NCI-H2171 (cell line): Measurements from ENCODE around the gene TENT5C.

ENCODE experiments used
- DNase-seq: peaks from one replicate; lab custom pipeline; 2025; lab: John Stamatoyannopoulos, UW

The TENT5C gene

GRCh38 chr1:117613969-117614729, 8.3 kb downstream of the TENT5C start:
- no peak for DNase-seq

GRCh38 chr1:117615474-117615873, 9.6 kb downstream of the TENT5C start:
- no peak for DNase-seq

DNA sequence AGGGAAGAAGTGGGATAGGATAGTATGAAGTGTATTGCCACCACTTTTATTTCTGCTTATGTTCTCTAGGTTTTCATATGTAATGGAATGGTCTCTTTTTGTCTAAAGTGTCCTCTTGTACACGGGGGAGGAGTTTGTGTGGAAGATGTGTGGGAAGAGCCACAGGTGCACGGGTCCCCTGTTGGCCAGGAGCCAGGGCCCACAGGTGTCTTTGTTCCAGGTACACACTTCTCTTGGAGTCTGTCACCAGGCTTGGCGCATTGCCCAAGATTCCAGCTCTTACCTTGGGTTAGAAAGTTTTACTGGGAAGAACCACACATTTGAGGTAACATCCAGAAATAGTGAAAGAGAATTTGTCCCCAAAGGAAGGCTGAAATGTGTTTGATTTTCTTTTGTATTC, 10.5 kb downstream of the TENT5C start:
- no peak for DNase-seq

DNA sequence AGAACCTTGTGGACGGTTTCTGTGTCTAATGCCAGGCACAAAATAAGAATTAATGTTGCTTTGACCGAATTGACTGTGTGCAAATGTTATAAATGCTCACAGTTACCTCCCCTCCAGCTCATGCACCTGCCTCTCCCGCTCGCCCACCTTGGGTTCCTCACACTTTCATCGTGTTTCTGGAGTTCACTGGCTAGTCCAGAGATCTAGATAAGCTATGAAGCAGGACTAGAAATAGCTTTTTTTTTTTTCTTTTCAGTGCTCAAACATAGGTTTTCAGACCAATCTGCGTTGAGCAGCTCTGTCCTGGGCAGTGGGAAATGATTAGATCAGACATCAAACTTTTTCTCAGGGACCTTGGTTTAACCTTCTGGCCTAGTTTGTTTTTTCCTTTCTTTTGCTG, 11.1 kb downstream of the TENT5C start:
- no peak for DNase-seq

DNA sequence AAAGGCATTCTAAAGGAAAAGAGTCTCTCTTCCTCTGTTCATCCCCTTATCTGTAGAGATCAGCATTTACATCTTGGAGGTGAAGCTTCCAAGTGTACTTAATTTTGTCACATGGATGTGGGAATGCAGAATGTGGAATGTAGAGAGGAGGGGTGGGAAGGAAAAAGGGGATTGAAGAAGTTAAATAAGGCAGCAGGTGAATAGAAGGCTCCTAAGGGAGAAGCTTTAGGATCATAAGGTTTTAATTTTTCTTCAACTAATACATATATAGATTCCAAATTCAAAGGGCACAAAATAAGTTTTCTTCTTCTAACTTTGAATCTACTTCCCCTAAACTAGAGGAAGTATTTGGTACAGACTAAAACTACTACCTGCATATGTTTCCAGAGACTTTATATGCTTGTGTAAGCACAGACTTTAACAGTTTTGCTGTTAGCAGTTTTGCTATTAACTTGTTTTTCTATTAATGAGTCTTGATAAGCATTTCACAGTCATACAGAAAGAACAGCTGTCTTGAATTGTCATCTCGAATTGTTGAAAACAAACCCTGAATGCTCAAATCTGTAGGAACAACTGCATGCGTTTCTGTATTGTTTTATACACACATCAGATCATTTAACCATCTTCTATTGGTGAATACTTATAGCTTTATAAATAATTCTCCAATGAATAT, 12.7 kb downstream of the TENT5C start:
- DNase-seq: no peak

DNA sequence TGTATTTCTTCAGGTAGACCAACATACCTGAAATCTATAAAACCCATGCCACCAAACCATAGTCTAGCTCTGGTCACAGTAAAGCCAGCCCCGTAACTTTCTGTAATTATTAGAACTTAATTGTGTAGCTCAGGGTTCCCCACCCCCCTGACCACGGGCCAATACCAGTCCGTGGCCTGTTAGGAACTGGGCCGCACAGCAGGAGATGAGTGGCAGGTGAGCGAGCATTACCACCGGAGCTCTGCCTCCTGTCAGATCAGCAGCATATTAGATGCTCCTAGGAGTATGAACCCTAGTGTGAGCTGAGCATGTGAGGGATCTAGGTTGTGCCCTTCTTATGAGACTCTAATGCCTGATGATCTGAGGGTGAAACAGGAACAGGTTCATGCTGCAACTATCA, 14.6 kb downstream of the TENT5C start:
- no peak for DNase-seq

GRCh38 chr1:117621316-117621715, 15.5 kb downstream of the TENT5C start:
- no peak for DNase-seq

GRCh38 chr1:117622726-117623125, 16.9 kb downstream of the TENT5C start:
- DNase-seq: no peak

DNA sequence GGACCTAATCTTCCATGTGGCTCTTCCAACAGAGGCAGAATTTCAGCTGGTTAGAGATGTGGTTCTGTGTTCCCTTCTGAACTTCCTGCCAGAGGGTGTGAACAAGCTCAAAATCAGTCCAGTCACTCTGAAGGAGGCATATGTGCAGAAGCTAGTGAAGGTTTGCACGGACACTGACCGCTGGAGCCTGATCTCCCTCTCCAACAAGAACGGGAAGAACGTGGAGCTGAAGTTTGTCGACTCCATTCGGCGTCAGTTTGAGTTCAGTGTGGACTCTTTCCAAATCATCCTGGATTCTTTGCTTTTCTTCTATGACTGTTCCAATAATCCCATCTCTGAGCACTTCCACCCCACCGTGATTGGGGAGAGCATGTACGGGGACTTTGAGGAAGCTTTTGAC, 17.3 kb downstream of the TENT5C start:
- DNase-seq: no peak

- no peak for DNase-seq
Observed at GRCh38 chr1:117623698-117624097, 17.9 kb downstream of the TENT5C start.

GRCh38 chr1:117627546-117628130, 21.8 kb downstream of the TENT5C start:
- no peak for DNase-seq

GRCh38 chr1:117628343-117628742, 22.5 kb downstream of the TENT5C start:
- no peak for DNase-seq

DNA sequence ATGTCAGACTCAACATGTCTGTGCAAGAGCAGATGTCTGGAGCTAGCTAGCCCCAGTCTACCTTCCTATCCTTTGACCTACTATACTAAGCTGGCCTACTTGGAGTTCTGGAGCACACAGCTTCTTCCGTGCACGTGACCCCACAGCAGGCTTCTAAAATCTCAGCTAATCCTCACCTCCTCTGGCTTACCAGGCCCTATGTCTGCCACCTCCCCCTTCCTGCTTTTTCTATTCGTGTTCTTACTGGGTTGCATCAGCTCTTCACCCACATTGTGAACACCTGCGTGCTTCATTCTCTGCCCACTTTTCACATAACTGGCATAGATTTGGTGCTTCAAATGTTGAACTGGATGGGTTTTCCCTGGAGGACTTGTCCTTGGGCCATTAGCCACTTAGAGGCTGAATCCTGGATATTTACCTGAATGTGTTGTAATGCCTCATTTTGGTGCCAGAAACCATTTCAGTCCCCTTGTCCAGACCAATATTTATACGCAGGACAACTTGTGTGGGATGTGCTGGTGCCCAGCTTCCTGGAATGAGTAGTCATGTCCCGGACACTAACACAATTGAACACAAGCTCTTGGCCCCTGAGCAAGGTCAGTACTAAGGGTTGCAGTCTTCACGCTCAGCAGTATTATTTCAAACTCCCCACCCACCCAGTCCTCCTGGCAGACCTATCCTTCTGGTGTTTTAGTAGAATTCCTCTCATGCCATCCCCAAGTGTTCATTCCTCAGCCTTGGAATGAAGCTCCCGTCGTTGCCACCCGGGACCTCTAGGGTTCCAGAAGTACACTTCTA, 24.0 kb downstream of the TENT5C start:
- DNase-seq: no peak

- no peak for DNase-seq
Observed at GRCh38 chr1:117630423-117630998, 24.7 kb downstream of the TENT5C start.

- DNase-seq: no peak
Observed at GRCh38 chr1:117631359-117632160, 25.7 kb downstream of the TENT5C start.

- DNase-seq: no peak
Observed at GRCh38 chr1:117632269-117633067, 26.6 kb downstream of the TENT5C start.

- no peak for DNase-seq
Observed at GRCh38 chr1:117633068-117633345, 27.2 kb downstream of the TENT5C start.

- no peak for DNase-seq
Observed at GRCh38 chr1:117633423-117633822, 27.6 kb downstream of the TENT5C start.

GRCh38 chr1:117633936-117634335, 28.1 kb downstream of the TENT5C start:
- no peak for DNase-seq

GRCh38 chr1:117634631-117635030, 28.8 kb downstream of the TENT5C start:
- no peak for DNase-seq

GRCh38 chr1:117635805-117636204, 30.0 kb downstream of the TENT5C start:
- DNase-seq: no peak
